Measurements from ENCODE around the gene COX20. TPM values are rescaled to one million over a fixed set of nuclear protein-coding genes. Genes with fewer than 3 reads are reported as not detected.

The COX20 gene
- total and polyA plus RNA-seq, 2 donors (not counting 1 experiment from before 2014, with no cell fraction given), result 22.8 to 51.5 TPM

DNA sequence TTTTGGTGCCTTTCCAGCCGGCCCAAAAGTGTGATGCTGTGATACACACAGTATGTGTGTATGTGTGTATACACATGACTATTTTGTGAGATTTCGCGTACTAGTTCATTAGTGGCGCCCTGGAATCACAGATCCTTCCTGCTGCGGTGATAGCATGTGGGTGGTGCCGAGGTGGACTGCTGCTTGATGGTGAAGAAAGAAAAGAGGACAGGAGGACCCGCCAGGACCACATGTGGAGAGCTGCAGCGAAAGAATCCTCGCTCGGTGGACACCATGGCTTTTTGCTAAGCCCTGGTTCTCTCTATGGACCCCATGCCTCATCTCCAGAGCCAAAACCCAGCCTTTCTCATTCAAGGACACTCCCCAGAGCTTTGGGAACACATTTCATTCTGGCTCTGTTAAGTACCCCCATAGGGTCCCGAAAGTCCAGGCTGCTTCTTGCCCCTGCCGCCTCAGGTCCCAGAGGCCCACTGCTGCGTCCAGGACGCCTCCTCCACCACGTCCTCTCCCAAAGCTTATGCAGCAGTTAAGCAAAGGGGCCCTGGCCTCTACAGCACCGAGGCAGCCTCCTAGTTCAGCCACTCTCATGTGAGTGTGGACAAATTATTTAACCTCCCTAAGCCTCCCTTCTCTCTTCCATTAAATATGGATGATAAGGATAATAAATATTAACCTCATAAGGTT, 32.8 kb upstream of the COX20 start:
- H3K4me3 ChIP-seq (replicated peaks in 1 of 4; ENCODE audit: control extremely low read depth in 1 of 4, insufficient read depth in 1 of 4, low read depth in 3 of 4, low read length in 4 of 4), result no peak overlapping the region
- H2AFZ ChIP-seq (ENCODE audit: low read length), result no peak overlapping the region
- no peak for DNase-seq (ENCODE audit: low read depth in 2 of 2)
- H3K4me2 ChIP-seq (ENCODE audit: extremely low read depth, insufficient read depth, low read length), result no peak overlapping the region
- no peaks in the 10 kb centered on the region for H3K27me3 ChIP-seq (ENCODE audit: control insufficient read depth, insufficient read depth, low read length)
- no peaks in the 10 kb centered on the region for H4K20me1 ChIP-seq (ENCODE audit: control insufficient read depth, extremely low read depth, insufficient read depth, low read length)
- no peaks in the 10 kb centered on the region for H3K79me2 ChIP-seq (ENCODE audit: control insufficient read depth, insufficient read depth, low read length)
- no peaks in the 10 kb centered on the region for H3K9me3 ChIP-seq (ENCODE audit: control insufficient read depth, insufficient read depth, low read depth, low read length)
- H3K27ac ChIP-seq (ENCODE audit: insufficient read depth, low read length), result no peak overlapping the region
- H3K36me3 ChIP-seq (ENCODE audit: control insufficient read depth, insufficient read depth, low read length), result no peaks in the 10 kb centered on the region
- no peak overlapping the region for H3K9ac ChIP-seq (ENCODE audit: insufficient read depth, low read length)
- no peak for TF ChIP-seq EZH2 (IDR thresholded peaks at IDR 0.05; ENCODE audit: low read length, missing control alignments)
- TF ChIP-seq, protein P1, sequence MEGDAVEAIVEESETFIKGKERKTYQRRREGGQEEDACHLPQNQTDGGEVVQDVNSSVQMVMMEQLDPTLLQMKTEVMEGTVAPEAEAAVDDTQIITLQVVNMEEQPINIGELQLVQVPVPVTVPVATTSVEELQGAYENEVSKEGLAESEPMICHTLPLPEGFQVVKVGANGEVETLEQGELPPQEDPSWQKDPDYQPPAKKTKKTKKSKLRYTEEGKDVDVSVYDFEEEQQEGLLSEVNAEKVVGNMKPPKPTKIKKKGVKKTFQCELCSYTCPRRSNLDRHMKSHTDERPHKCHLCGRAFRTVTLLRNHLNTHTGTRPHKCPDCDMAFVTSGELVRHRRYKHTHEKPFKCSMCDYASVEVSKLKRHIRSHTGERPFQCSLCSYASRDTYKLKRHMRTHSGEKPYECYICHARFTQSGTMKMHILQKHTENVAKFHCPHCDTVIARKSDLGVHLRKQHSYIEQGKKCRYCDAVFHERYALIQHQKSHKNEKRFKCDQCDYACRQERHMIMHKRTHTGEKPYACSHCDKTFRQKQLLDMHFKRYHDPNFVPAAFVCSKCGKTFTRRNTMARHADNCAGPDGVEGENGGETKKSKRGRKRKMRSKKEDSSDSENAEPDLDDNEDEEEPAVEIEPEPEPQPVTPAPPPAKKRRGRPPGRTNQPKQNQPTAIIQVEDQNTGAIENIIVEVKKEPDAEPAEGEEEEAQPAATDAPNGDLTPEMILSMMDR (conservative IDR thresholded peaks at IDR 0.05 in 1 of 2, IDR thresholded peaks at IDR 0.05 in 1 of 2; ENCODE audit: low read depth in 1 of 2, low read length in 2 of 2), result no peak
- H3K4me1 ChIP-seq (ENCODE audit: control insufficient read depth, extremely low read depth, insufficient read depth, low read length), result no peaks in the 10 kb centered on the region

DNA sequence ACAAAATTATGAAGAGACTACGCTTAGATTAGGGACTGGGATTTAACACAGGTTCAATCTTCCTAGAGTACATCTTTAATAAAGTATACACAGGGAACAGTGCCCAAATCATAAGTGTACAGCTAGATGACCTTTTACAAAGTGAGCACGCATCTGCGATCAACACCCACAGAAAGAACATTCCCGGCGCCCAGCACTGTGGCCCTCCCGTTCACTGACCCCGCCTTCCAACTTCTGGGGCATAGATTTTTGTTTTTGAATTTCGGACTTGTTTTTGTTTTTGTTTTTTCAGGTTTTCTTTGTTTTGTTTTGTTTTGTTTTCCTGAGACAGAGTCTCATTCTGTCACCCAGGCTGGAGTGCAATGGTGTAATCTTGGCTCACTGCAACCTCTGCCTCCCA, 30.6 kb upstream of the COX20 start:
- Histone ChIP-seq H3K36me3 (ENCODE audit: control insufficient read depth, insufficient read depth, low read length) (no peaks in the 10 kb centered on the region), H3K27me3 (ENCODE audit: control insufficient read depth, insufficient read depth, low read length) (no peaks in the 10 kb centered on the region), H3K4me3 (replicated peaks in 1 of 4; ENCODE audit: control extremely low read depth in 1 of 4, insufficient read depth in 1 of 4, low read depth in 3 of 4, low read length in 4 of 4) (no peak overlapping the region), H3K9ac (ENCODE audit: insufficient read depth, low read length) (no peak overlapping the region), H3K9me3 (ENCODE audit: control insufficient read depth, insufficient read depth, low read depth, low read length) (no peaks in the 10 kb centered on the region), H2AFZ (ENCODE audit: low read length) (no peak overlapping the region), H3K27ac (ENCODE audit: insufficient read depth, low read length) (no peak overlapping the region), H3K4me2 (ENCODE audit: extremely low read depth, insufficient read depth, low read length) (no peak overlapping the region), H4K20me1 (ENCODE audit: control insufficient read depth, extremely low read depth, insufficient read depth, low read length) (no peaks in the 10 kb centered on the region), H3K4me1 (ENCODE audit: control insufficient read depth, extremely low read depth, insufficient read depth, low read length) (no peaks in the 10 kb centered on the region), H3K79me2 (ENCODE audit: control insufficient read depth, insufficient read depth, low read length) (no peaks in the 10 kb centered on the region)
- no peak for DNase-seq (ENCODE audit: low read depth in 2 of 2)
- TF ChIP-seq EZH2 (IDR thresholded peaks at IDR 0.05; ENCODE audit: low read length, missing control alignments), result no peak

DNA sequence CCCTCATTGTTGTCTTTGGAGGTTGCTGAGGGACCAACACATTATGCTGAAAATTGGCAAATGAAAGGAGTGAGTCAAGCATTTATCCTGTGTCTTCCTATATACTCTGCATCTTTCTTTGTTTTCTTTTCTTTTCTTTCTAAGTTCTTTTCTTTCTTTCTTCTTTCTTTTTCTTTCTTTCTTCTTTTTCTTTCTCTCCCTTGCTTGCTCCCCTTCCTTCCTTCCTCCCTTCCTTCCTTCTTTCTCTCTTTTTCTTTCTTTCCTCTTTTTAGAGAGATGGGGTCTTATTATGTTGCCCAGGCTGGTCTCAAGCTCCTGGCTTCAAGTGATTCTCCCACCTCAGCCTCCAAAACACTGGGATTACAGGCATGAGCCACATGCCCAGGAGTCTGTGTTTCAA, 28.3 kb upstream of the COX20 start:
- Histone ChIP-seq H3K79me2 (ENCODE audit: control insufficient read depth, insufficient read depth, low read length) (no peaks in the 10 kb centered on the region), H3K36me3 (ENCODE audit: control insufficient read depth, insufficient read depth, low read length) (no peaks in the 10 kb centered on the region), H3K4me1 (ENCODE audit: control insufficient read depth, extremely low read depth, insufficient read depth, low read length) (no peaks in the 10 kb centered on the region), H3K9me3 (ENCODE audit: control insufficient read depth, insufficient read depth, low read depth, low read length) (no peaks in the 10 kb centered on the region), H4K20me1 (ENCODE audit: control insufficient read depth, extremely low read depth, insufficient read depth, low read length) (no peaks in the 10 kb centered on the region), H3K4me2 (ENCODE audit: extremely low read depth, insufficient read depth, low read length) (no peak overlapping the region), H2AFZ (ENCODE audit: low read length) (no peak overlapping the region), H3K9ac (ENCODE audit: insufficient read depth, low read length) (no peak overlapping the region), H3K27me3 (ENCODE audit: control insufficient read depth, insufficient read depth, low read length) (no peaks in the 10 kb centered on the region), H3K4me3 (replicated peaks in 1 of 4; ENCODE audit: control extremely low read depth in 1 of 4, insufficient read depth in 1 of 4, low read depth in 3 of 4, low read length in 4 of 4) (no peak overlapping the region), H3K27ac (ENCODE audit: insufficient read depth, low read length) (no peak overlapping the region)
- TF ChIP-seq, protein P1 (conservative IDR thresholded peaks at IDR 0.05 in 1 of 2, IDR thresholded peaks at IDR 0.05 in 1 of 2; ENCODE audit: low read depth in 1 of 2, low read length in 2 of 2), result no peak
- TF ChIP-seq EZH2 (IDR thresholded peaks at IDR 0.05; ENCODE audit: low read length, missing control alignments), result no peak
- no peak for DNase-seq (ENCODE audit: low read depth in 2 of 2)

All from fibroblast of lung (primary cell).